Stimulated activated memory B cell treated with anti-CD40 and anti-IgM and Interleukin-4, amounts not matched to agents 10 μg/mL and 1 μg/mL and 100 μg/mL, for 72 hours (primary cell): ENCODE data around the gene RNASEH2A.

Experiments
- ATAC-seq: fragments of 150-1000 bp; cut with Tn5 transposase; 2 replicates; pipeline ENCODE4 v1.10.0; 2021
- H3K27ac Mint-ChIP-seq: one replicate; pipeline ENCODE4 v1.8.0; 2022; ENCODE audit warnings: mild to moderate bottlenecking, mixed read lengths
- H3K27me3 Mint-ChIP-seq: one replicate; pipeline ENCODE4 v1.8.0; 2022; ENCODE audit warnings: mixed read lengths
- H3K36me3 Mint-ChIP-seq: one replicate; pipeline ENCODE4 v1.8.0; 2022; ENCODE audit warnings: mixed read lengths
- H3K4me1 Mint-ChIP-seq: one replicate; pipeline ENCODE4 v1.8.0; 2022; ENCODE audit warnings: mixed read lengths
- H3K4me3 Mint-ChIP-seq: one replicate; pipeline ENCODE4 v1.8.0; 2022; ENCODE audit warnings: mild to moderate bottlenecking, moderate library complexity, mixed read lengths
- H3K9me3 Mint-ChIP-seq: one replicate; pipeline ENCODE4 v1.8.0; 2022; ENCODE audit warnings: mixed read lengths

RNASEH2A gene

GRCh38 chr19:12825254-12826131, 19.1 kb downstream of the RNASEH2A start:
- no peak for ATAC-seq
- H3K9me3 Mint-ChIP-seq, result peaks cover 2% of the 10 kb centered on the region
- H3K4me1 Mint-ChIP-seq, result peaks cover 11% of the 10 kb centered on the region
- no peaks in the 10 kb centered on the region for H3K36me3 Mint-ChIP-seq
- no peak overlapping the region for H3K4me3 Mint-ChIP-seq
- H3K27ac Mint-ChIP-seq, result no peak overlapping the region
- peaks cover 60% of the 10 kb centered on the region for H3K27me3 Mint-ChIP-seq

- H3K36me3 Mint-ChIP-seq, result no peaks in the 10 kb centered on the region
- H3K27ac Mint-ChIP-seq, result no peak overlapping the region
- H3K4me1 Mint-ChIP-seq, result peaks cover 25% of the 10 kb centered on the region
- ATAC-seq, result peak; percentile 45
- no peak overlapping the region for H3K4me3 Mint-ChIP-seq
- H3K9me3 Mint-ChIP-seq, result peaks cover 4% of the 10 kb centered on the region
- peaks cover 90% of the 10 kb centered on the region for H3K27me3 Mint-ChIP-seq
Measured at GRCh38 chr19:12828494-12828893, 22.1 kb downstream of the RNASEH2A start.

GRCh38 chr19:12833418-12833737, 27.0 kb downstream of the RNASEH2A start:
- no peak overlapping the region for H3K27ac Mint-ChIP-seq
- peaks cover 4% of the 10 kb centered on the region for H3K9me3 Mint-ChIP-seq
- peaks cover 94% of the 10 kb centered on the region for H3K27me3 Mint-ChIP-seq
- no peak for ATAC-seq
- H3K4me3 Mint-ChIP-seq, result peak overlapping the region; percentile 24
- H3K36me3 Mint-ChIP-seq, result no peaks in the 10 kb centered on the region
- H3K4me1 Mint-ChIP-seq, result peaks cover 23% of the 10 kb centered on the region

- Mint-ChIP-seq H3K27ac (no peak overlapping the region), H3K4me1 (peaks cover 29% of the 10 kb centered on the region)
- peak; percentile 40 for ATAC-seq
Measured at GRCh38 chr19:12833738-12834565, 27.6 kb downstream of the RNASEH2A start.

GRCh38 chr19:12834566-12834943, 28.2 kb downstream of the RNASEH2A start, which contains the start of gene RTBDN:
Gene RTBDN, minus strand, starts transcription at chr19:12834579. Its CDS starts 4,600 bp downstream, at chr19:12829979.
- Mint-ChIP-seq H3K4me1 (peaks cover 34% of the 10 kb centered on the region), H3K4me3 (peak within 1 kb of the TSS; percentile 52), H3K36me3 (no peaks in the 10 kb centered on the region), H3K27ac (no peak within 1 kb of the TSS), H3K27me3 (peaks cover 94% of the 10 kb centered on the region), H3K9me3 (peaks cover 4% of the 10 kb centered on the region)
- ATAC-seq, result no peak

More at GRCh38 chr19:12833738-12834565, 27.6 kb downstream of the RNASEH2A start:
- Mint-ChIP-seq H3K4me3 (peak overlapping the region; percentile 52), H3K9me3 (peaks cover 4% of the 10 kb centered on the region), H3K27me3 (peaks cover 94% of the 10 kb centered on the region), H3K36me3 (no peaks in the 10 kb centered on the region)

GRCh38 chr19:12834976-12835757, 28.8 kb downstream of the RNASEH2A start:
- no peak for ATAC-seq
- Mint-ChIP-seq H3K27ac (no peak overlapping the region), H3K4me1 (peaks cover 34% of the 10 kb centered on the region)

GRCh38 chr19:12836529-12836863, 30.1 kb downstream of the RNASEH2A start:
- Mint-ChIP-seq H3K36me3 (no peaks in the 10 kb centered on the region), H3K4me3 (no peak overlapping the region), H3K27ac (no peak overlapping the region), H3K27me3 (peaks cover 94% of the 10 kb centered on the region), H3K4me1 (peaks cover 48% of the 10 kb centered on the region), H3K9me3 (peaks cover 3% of the 10 kb centered on the region)
- no peak for ATAC-seq

More at GRCh38 chr19:12834976-12835757, 28.8 kb downstream of the RNASEH2A start:
- Mint-ChIP-seq H3K36me3 (no peaks in the 10 kb centered on the region), H3K4me3 (no peak overlapping the region), H3K27me3 (peaks cover 94% of the 10 kb centered on the region), H3K9me3 (peaks cover 4% of the 10 kb centered on the region)

GRCh38 chr19:12837225-12837624, 30.8 kb downstream of the RNASEH2A start:
- Mint-ChIP-seq H3K4me3 (no peak overlapping the region), H3K27me3 (peaks cover 94% of the 10 kb centered on the region), H3K4me1 (peaks cover 50% of the 10 kb centered on the region), H3K36me3 (no peaks in the 10 kb centered on the region), H3K27ac (no peak overlapping the region), H3K9me3 (peaks cover 3% of the 10 kb centered on the region)
- ATAC-seq, result no peak

GRCh38 chr19:12838182-12838885, 31.9 kb downstream of the RNASEH2A start, which contains the start of gene MAST1:
Gene MAST1, plus strand, starts transcription at chr19:12838515. Its CDS starts 58 bp downstream, at chr19:12838573.
- peak; percentile 44 for ATAC-seq
- H3K4me3 Mint-ChIP-seq, result peak within 1 kb of the TSS; percentile 65
- H3K4me1 Mint-ChIP-seq, result peaks cover 40% of the 10 kb centered on the region
- no peaks in the 10 kb centered on the region for H3K36me3 Mint-ChIP-seq
- peaks cover 3% of the 10 kb centered on the region for H3K9me3 Mint-ChIP-seq
- H3K27ac Mint-ChIP-seq, result no peak within 1 kb of the TSS
- peaks cover 94% of the 10 kb centered on the region for H3K27me3 Mint-ChIP-seq

GRCh38 chr19:12838886-12839756, 32.7 kb downstream of the RNASEH2A start:
- Mint-ChIP-seq H3K27me3 (peaks cover 98% of the 10 kb centered on the region), H3K9me3 (peaks cover 3% of the 10 kb centered on the region), H3K4me1 (peaks cover 38% of the 10 kb centered on the region), H3K4me3 (peak overlapping the region; percentile 19), H3K27ac (no peak overlapping the region), H3K36me3 (no peaks in the 10 kb centered on the region)
- no peak for ATAC-seq

- Mint-ChIP-seq H3K27me3 (peaks cover 95% of the 10 kb centered on the region), H3K36me3 (no peaks in the 10 kb centered on the region), H3K9me3 (peaks cover 3% of the 10 kb centered on the region), H3K27ac (no peak overlapping the region), H3K4me3 (no peak overlapping the region), H3K4me1 (peaks cover 30% of the 10 kb centered on the region)
- peak; percentile 42 for ATAC-seq
Measured at GRCh38 chr19:12840091-12841079, 34.0 kb downstream of the RNASEH2A start.

GRCh38 chr19:12841094-12841493, 34.7 kb downstream of the RNASEH2A start:
- peaks cover 92% of the 10 kb centered on the region for H3K27me3 Mint-ChIP-seq
- no peak overlapping the region for H3K27ac Mint-ChIP-seq
- peaks cover 30% of the 10 kb centered on the region for H3K4me1 Mint-ChIP-seq
- no peak for ATAC-seq
- H3K9me3 Mint-ChIP-seq, result peaks cover 3% of the 10 kb centered on the region
- peak overlapping the region; percentile 8 for H3K4me3 Mint-ChIP-seq
- no peaks in the 10 kb centered on the region for H3K36me3 Mint-ChIP-seq

GRCh38 chr19:12842511-12842910, 36.1 kb downstream of the RNASEH2A start:
- H3K9me3 Mint-ChIP-seq, result peaks cover 3% of the 10 kb centered on the region
- ATAC-seq, result no peak
- H3K27ac Mint-ChIP-seq, result no peak overlapping the region
- H3K36me3 Mint-ChIP-seq, result no peaks in the 10 kb centered on the region
- peaks cover 34% of the 10 kb centered on the region for H3K4me1 Mint-ChIP-seq
- no peak overlapping the region for H3K4me3 Mint-ChIP-seq
- peaks cover 92% of the 10 kb centered on the region for H3K27me3 Mint-ChIP-seq
